GM12878 (cell line): ENCODE measurements around the gene DNAJC7. TPM values are rescaled to one million over a fixed set of nuclear protein-coding genes. Genes with fewer than 3 reads are reported as not detected.

Experiments
- ATAC-seq: fragments of 200-7000 bp; cut with Tn5 transposase; 3 replicates; pipeline ENCODE4 v1.9.1; 2020; ENCODE audit warnings: mild to moderate bottlenecking, moderate library complexity
- BruUV-seq: library from RNA; stranded (reverse); fragments of 400-500 nt; replicated peaks from 2 replicates; lab custom pipeline; 2021; lab: Mats Ljungman, UMichigan
- CTCF ChIA-PET: fragments of 300-600 bp; sonication (Branson Sonifier 250); formaldehyde crosslinking; extraction: SDS; loops from one replicate; lab custom pipeline; 2021; ENCODE audit warnings: inconsistent platforms; lab: Yijun Ruan, JAX
- POLR2A ChIA-PET: fragments of 350-600 bp; formaldehyde crosslinking; extraction: SDS; loops from one replicate; lab custom pipeline; 2021; ENCODE audit warnings: inconsistent platforms; lab: Charles Lee
- RAD21 ChIA-PET: fragments of 300-600 bp; sonication (Branson Sonifier 250); formaldehyde crosslinking; loops from one replicate; lab custom pipeline; 2023; ENCODE audit warnings: antibody characterized with exemption; ENCODE audit not compliant: unreplicated experiment; lab: Charles Lee
- SMC1A ChIA-PET: fragments of 300-600 bp; sonication (Branson Sonifier 250); formaldehyde crosslinking; loops from one replicate; lab custom pipeline; 2023; ENCODE audit not compliant: unreplicated experiment, uncharacterized antibody; lab: Charles Lee
- DNase-seq: peaks from one replicate; pipeline ENCODE4 v3.0.0-alpha.2; 2011; ENCODE audit warnings: low read depth, low spot score
- FAIRE-seq: peaks from 3 replicates; lab custom pipeline; 2011; peaks lifted over from hg19 to GRCh38; lab: Jason Lieb, UNC
- H2AFZ ChIP-seq: 2 replicates; pipeline ENCODE4 v1.6.0; 2011; ENCODE audit warnings: low read depth, low read length, control low read depth; ENCODE audit not compliant: control insufficient read depth
- H3K27ac ChIP-seq: 2 replicates; pipeline ENCODE4 v1.5.1; 2011; ENCODE audit warnings: control low read depth; ENCODE audit not compliant: control insufficient read depth, insufficient read depth
- H3K27me3 ChIP-seq, 2 experiments: replicated peaks in 1 of 2; 2 replicates each; pipeline versions ENCODE4 v1.6.0 to v1.6.1; 2011; ENCODE audit warnings: low read length in 1 of 2; ENCODE audit not compliant: control insufficient read depth in 2 of 2, insufficient read depth in 2 of 2
- H3K36me3 ChIP-seq, 2 experiments: 2 replicates each; pipeline ENCODE4 v1.5.1; 2011; ENCODE audit warnings: low read length in 1 of 2; ENCODE audit not compliant: control insufficient read depth in 2 of 2, insufficient read depth in 2 of 2
- H3K4me1 ChIP-seq: 2 replicates; pipeline ENCODE4 v1.6.1; 2011; ENCODE audit warnings: mild to moderate bottlenecking, low read length, moderate library complexity, mixed read lengths; ENCODE audit not compliant: control insufficient read depth, insufficient read depth
- H3K4me2 ChIP-seq: 2 replicates; pipeline ENCODE4 v1.6.0; 2011; ENCODE audit warnings: control low read depth; ENCODE audit not compliant: control insufficient read depth, insufficient read depth
- H3K4me3 ChIP-seq: fragments of 200-600 bp; sonication (generic); 2 replicates; pipeline ENCODE4 v1.5.1; 2016
- H3K79me2 ChIP-seq: 2 replicates; pipeline ENCODE4 v1.6.0; 2011; ENCODE audit warnings: low read length; ENCODE audit not compliant: control insufficient read depth, insufficient read depth
- H3K9ac ChIP-seq: 2 replicates; pipeline ENCODE4 v1.8.0; 2011; ENCODE audit warnings: low read length, control low read depth, mixed read lengths; ENCODE audit not compliant: control insufficient read depth, insufficient read depth
- H3K9me3 ChIP-seq: replicated peaks from 3 replicates; pipeline ENCODE4 v1.5.1; 2011; ENCODE audit warnings: mild to moderate bottlenecking, low read length; ENCODE audit not compliant: control insufficient read depth, insufficient read depth
- H4K20me1 ChIP-seq: 2 replicates; pipeline ENCODE4 v1.6.0; 2011; ENCODE audit not compliant: control insufficient read depth, insufficient read depth
- ATF2 ChIP-seq: IDR thresholded peaks from 2 replicates; pipeline ENCODE4 v1.6.1; 2012; ENCODE audit warnings: low read length, inconsistent platforms
- BCL11A ChIP-seq: IDR thresholded peaks from 2 replicates; pipeline ENCODE4 v1.6.1; 2011; ENCODE audit warnings: low read depth, low read length
- RCOR1 ChIP-seq: conservative IDR thresholded peaks from 2 replicates; pipeline ENCODE4 v1.6.1; 2012; ENCODE audit warnings: low read depth, low read length, improper control_type of control experiment
- RELB ChIP-seq: fragments of 450-650 bp; IDR thresholded peaks from 2 replicates; pipeline ENCODE4 v1.6.1; 2017; ENCODE audit warnings: low read depth, mild to moderate bottlenecking, moderate library complexity
- REST ChIP-seq: IDR thresholded peaks from 2 replicates; pipeline ENCODE4 v1.6.1; 2012; ENCODE audit warnings: mild to moderate bottlenecking, low read depth, low read length
- TCF7 ChIP-seq: IDR thresholded peaks from 2 replicates; pipeline ENCODE4 v1.6.1; 2014; ENCODE audit warnings: antibody characterized with exemption, borderline replicate concordance
- USF2 ChIP-seq: IDR thresholded peaks from 2 replicates; pipeline ENCODE4 v1.6.1; 2011; ENCODE audit warnings: low read depth, low read length, improper control_type of control experiment, borderline replicate concordance
- YBX1 ChIP-seq: fragments of 450-650 bp; IDR thresholded peaks from 2 replicates; pipeline ENCODE4 v1.6.1; 2016; ENCODE audit warnings: antibody characterized with exemption
- ZBTB40 ChIP-seq: fragments of 450-650 bp; IDR thresholded peaks from 2 replicates; pipeline ENCODE4 v1.6.1; 2016; ENCODE audit warnings: mild to moderate bottlenecking, moderate library complexity, borderline replicate concordance
- WGBS: methylation state at CpG from one replicate; pipeline ENCODE4 v1.1.6; 2016; ENCODE audit warnings: low lambda C conversion rate; ENCODE audit not compliant: insufficient replicate concordance, insufficient coverage; ENCODE audit errors: missing lambda C conversion rate; 5-methylcytosine and 5-hydroxymethylcytosine counted together
- in situ Hi-C: fragments of 300-500 bp; cut with MboI; formaldehyde crosslinking; loops from 9 replicates; pipeline ENCODE4 v1.14.3; 2018; ENCODE audit warnings: mixed read lengths
- intact Hi-C: fragments of 100-400 bp; cut with micrococcal nuclease; formaldehyde crosslinking; loops from one replicate; pipeline ENCODE4 v1.14.2; 2022; ENCODE audit not compliant: unreplicated experiment
- polyA plus RNA-seq, 11 experiments: library from polyadenylated mRNA; depleted of rRNA in 4 of 11; unstranded in 6 of 11; stranded (reverse) in 5 of 11; fragments of >200 nt; fragmentation: Nextera tagmentation in 4 of 11; fragmentation: Illumina TruSeq in 1 of 11; extraction: Ambion mirVana in 4 of 11; extraction: Trizol in 1 of 11; gene quantifications; 1 replicate in 1 of 11; 2 replicates in 10 of 11; pipeline versions ENCODE4 v1.2.1 to v1.2.3, GENCODE V29; 2011 to 2016; ENCODE audit warnings: inconsistent platforms in 2 of 11, missing spikeins in 2 of 11, low read depth in 1 of 11
- total RNA-seq, 4 experiments: library from RNA; depleted of rRNA in 3 of 4; stranded (reverse); fragments of >200 nt in 3 of 4; fragmentation: Illumina TruSeq in 1 of 4; extraction: Trizol in 1 of 4; gene quantifications; 2 replicates each; pipeline versions ENCODE4 v1.2.1 to v1.2.3, GENCODE V29; 2013 to 2021

DNAJC7 gene
- total and polyA plus RNA-seq, 10 of the 15 experiments (the other 5 are each of a cell fraction or from before 2014, with no cell fraction given) = 60.1 to 173 (median 94.9) TPM

GRCh38 chr17:42018339-42018738 is 1.1 kb upstream of the DNAJC7 start:
- intact Hi-C loops (no loop called here), in situ Hi-C loops (loop anchor here (25.0 kb wide), 1 partner anchor 1194 kb away; the partner anchor contains the start of gene TMEM106A)
- H3K36me3 ChIP-seq = no peaks in the 10 kb centered on the region; a peak in 1 of 4 replicates
- FAIRE-seq (no peak), ATAC-seq (no peak), DNase-seq (no peak)
- no peak for TF ChIP-seq RCOR1
- TF ChIP-seq RELB = no peak
- no peak for TF ChIP-seq ATF2
- TF ChIP-seq BCL11A = no peak
- TF ChIP-seq TCF7 = no peak
- no peak for TF ChIP-seq YBX1
- no peak for TF ChIP-seq ZBTB40
- TF ChIP-seq REST = no peak
- no peak for TF ChIP-seq USF2
- H3K4me3 ChIP-seq = peak overlapping the region; percentile 85
- H3K9ac ChIP-seq = peak overlapping the region; percentile 99
- peak overlapping the region; percentile 97; the same call in 1 of the 2 replicates for H3K27ac ChIP-seq
- peak overlapping the region; percentile 95; the same call in 1 of the 2 replicates for H2AFZ ChIP-seq
- no peaks in the 10 kb centered on the region for H3K27me3 ChIP-seq
- H3K9me3 ChIP-seq = no peaks in the 10 kb centered on the region
- no TSS peak for BruUV-seq
- peaks cover 59% of the 10 kb centered on the region for H3K79me2 ChIP-seq
- RAD21 ChIA-PET = interaction anchor here (0.6 to 6.6 kb wide), 12 partner anchors 10 to 163 kb away, joined by 3 to 53 read pairs (median 6); partner anchors contain the start of genes ACLY, CNP and DHX58
- CTCF ChIA-PET = interaction anchor here (0.6 to 5.6 kb wide), 18 partner anchors 8 to 360 kb away, joined by 3 to 85 read pairs (median 6); partner anchors contain the start of genes CNP, DHX58 and KCNH4
- WGBS = 69% methylated on average over 3 of the region's 3 CpGs
- SMC1A ChIA-PET = interaction anchor here (0.7 to 2.5 kb wide), 8 partner anchors 9 to 163 kb away, joined by 3 to 19 read pairs (median 4); partner anchors contain the start of genes CNP and DHX58
- H3K4me1 ChIP-seq = peaks cover 23% of the 10 kb centered on the region
- no peaks in the 10 kb centered on the region for H4K20me1 ChIP-seq
- peak overlapping the region; percentile 97 for H3K4me2 ChIP-seq
- POLR2A ChIA-PET = interaction anchor here (0.6 to 3.2 kb wide), 12 partner anchors 14 to 692 kb away, joined by 3 to 45 read pairs (median 8); partner anchors contain the start of genes CNP, DHX58, KCNH4 and ODAD4
